GM12873 (cell line): ENCODE results near the gene ICAM3.

Experiments used
- CTCF ChIP-seq: IDR thresholded peaks from 2 replicates; pipeline ENCODE4 v1.5.1; 2012; ENCODE audit warnings: low read depth, mild to moderate bottlenecking, moderate library complexity, low read length, control low read depth; ENCODE audit not compliant: insufficient read depth; ENCODE audit errors: missing control alignments

ICAM3 gene

GRCh38 chr19:10372690-10373089, 33.3 kb upstream of the ICAM3 start:
- no peak for TF ChIP-seq CTCF

DNA sequence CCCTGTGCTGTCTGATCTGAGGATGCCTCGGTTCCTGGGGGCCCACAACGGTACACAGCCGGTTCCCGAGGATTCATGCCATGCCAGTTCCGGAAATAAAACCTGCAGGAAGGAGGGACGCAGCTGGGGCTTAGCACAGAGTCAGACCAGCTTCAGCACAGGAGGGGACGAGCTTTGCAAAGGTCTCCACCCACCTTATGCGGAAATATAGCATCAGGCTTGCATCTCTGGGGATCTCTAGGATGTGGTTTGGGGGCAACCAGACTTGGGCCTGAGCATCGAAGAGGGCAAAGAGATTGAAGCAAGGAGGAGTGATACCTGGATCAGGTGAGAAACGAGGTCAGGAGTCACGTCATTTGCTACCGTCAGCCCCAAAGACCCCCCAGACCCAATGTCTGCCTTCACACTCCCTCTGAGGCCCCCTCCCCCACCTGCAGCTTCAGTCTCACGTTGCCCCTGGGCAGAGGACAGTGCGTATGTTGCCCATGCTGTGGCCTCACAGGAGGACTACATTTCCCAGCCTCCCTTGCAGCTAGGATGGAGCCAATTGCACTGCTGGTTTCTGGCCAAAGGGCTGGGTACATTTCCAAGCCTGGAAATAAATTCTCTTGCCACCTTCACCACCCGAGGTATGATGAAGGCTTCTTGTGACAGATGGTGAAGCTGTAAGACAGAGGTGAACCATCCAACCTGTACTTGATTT, 28.8 kb upstream of the ICAM3 start:
- TF ChIP-seq CTCF: no peak

DNA sequence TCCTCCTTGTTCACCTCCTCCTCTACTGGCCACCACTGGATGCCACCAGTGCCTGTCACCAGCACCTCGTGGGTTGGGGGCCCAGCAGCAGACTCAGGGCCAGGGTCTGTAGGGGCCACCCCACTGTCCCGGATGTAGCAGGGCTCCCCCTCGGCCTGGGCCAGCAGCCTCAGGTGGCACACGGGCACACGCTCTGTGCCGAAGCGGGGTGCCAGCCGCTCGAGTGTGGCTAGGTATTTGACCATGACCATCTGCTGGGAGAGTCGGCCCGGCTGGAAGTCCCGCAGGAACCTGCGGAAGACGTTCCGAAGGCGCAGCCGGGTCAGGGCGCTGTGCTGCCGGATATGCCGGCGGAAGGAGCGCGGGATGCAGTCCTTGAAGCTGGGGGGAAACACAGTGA, 26.1 kb upstream of the ICAM3 start:
- no peak for TF ChIP-seq CTCF

DNA sequence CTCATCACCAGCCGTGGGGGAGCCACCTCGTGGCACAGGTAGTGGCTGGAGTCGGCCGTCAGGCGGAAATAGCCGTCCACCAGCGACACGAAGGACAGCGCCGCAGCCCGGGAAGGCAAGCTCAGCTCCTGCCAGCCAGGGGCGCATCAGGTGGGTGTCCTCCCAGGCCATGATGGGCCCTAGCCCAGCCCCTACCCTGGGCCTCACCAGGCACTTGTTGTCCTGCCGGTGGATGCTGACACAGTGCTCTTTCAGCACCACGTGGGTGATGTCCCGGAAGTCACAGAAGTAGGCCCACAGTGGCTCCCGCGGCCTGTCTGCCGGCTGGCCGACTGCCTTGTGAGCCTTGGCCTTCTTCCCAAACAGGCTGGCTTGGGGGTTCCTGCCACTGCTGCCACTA, 25.2 kb upstream of the ICAM3 start:
- TF ChIP-seq CTCF: no peak

DNA sequence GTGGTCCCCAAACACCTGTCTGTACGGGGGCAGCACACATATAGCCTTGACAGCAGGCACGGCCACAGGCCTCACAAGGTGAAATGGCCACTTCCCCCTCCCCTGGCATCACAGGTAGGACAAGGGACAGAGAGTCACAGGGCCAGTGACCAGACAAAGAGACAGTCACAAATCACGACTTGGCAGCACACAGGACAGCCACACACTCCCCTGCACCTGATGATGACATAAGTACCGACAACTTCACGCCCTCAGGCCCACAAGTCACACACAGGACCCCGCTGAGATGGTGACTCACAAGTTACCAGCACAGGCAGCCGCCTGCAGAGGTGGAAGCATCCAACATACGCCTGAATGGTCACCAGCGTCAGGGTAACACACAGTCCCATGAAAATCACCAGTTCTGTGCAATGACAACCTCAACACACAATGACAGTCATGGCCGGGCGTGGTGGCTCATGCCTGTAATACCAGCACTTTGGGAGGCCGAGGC, 24.4 kb upstream of the ICAM3 start:
- TF ChIP-seq CTCF: no peak

GRCh38 chr19:10362259-10362658, 22.8 kb upstream of the ICAM3 start:
- TF ChIP-seq CTCF: no peak

- TF ChIP-seq CTCF: no peak
Measured at GRCh38 chr19:10361569-10362011, 22.2 kb upstream of the ICAM3 start.
